Measurements from ENCODE around the gene FSCN2.

The FSCN2 gene

GRCh38 chr17:81566461-81567126 is 38.4 kb downstream of the FSCN2 start:
- TF ChIP-seq ZNF274 (IDR thresholded peaks at IDR 0.05; ENCODE audit: low read depth, low read length): no peak
- no peak overlapping the region for H3K4me3 ChIP-seq (ENCODE audit: low read length)

- TF ChIP-seq ZNF274 (IDR thresholded peaks at IDR 0.05; ENCODE audit: low read depth, low read length): no peak
- H3K4me3 ChIP-seq (ENCODE audit: low read length): no peak overlapping the region
Measured at GRCh38 chr17:81567191-81567590, 39.0 kb downstream of the FSCN2 start.

GRCh38 chr17:81568416-81568815 is 40.2 kb downstream of the FSCN2 start:
- no peak overlapping the region for H3K4me3 ChIP-seq (ENCODE audit: low read length)
- no peak for TF ChIP-seq ZNF274 (IDR thresholded peaks at IDR 0.05; ENCODE audit: low read depth, low read length)

- TF ChIP-seq ZNF274 (IDR thresholded peaks at IDR 0.05; ENCODE audit: low read depth, low read length): no peak
Measured at GRCh38 chr17:81569986-81570514, 41.9 kb downstream of the FSCN2 start.

GRCh38 chr17:81570964-81571363 is 42.8 kb downstream of the FSCN2 start:
- H3K4me3 ChIP-seq (ENCODE audit: low read length): no peak overlapping the region
- TF ChIP-seq ZNF274 (IDR thresholded peaks at IDR 0.05; ENCODE audit: low read depth, low read length): no peak

More at GRCh38 chr17:81569986-81570514, 41.9 kb downstream of the FSCN2 start:
- H3K4me3 ChIP-seq (ENCODE audit: low read length): no peak overlapping the region

GRCh38 chr17:81572563-81573168 is 44.5 kb downstream of the FSCN2 start:
- TF ChIP-seq ZNF274 (IDR thresholded peaks at IDR 0.05; ENCODE audit: low read depth, low read length): no peak
- H3K4me3 ChIP-seq (ENCODE audit: low read length): no peak overlapping the region

- H3K4me3 ChIP-seq (ENCODE audit: low read length): no peak overlapping the region
- no peak for TF ChIP-seq ZNF274 (IDR thresholded peaks at IDR 0.05; ENCODE audit: low read depth, low read length)
Measured at GRCh38 chr17:81573794-81574642, 45.8 kb downstream of the FSCN2 start.

GRCh38 chr17:81574643-81574956 is 46.4 kb downstream of the FSCN2 start:
- H3K4me3 ChIP-seq (ENCODE audit: low read length): no peak overlapping the region
- TF ChIP-seq ZNF274 (IDR thresholded peaks at IDR 0.05; ENCODE audit: low read depth, low read length): no peak

- no peak overlapping the region for H3K4me3 ChIP-seq (ENCODE audit: low read length)
- no peak for TF ChIP-seq ZNF274 (IDR thresholded peaks at IDR 0.05; ENCODE audit: low read depth, low read length)
Measured at GRCh38 chr17:81575836-81576235, 47.7 kb downstream of the FSCN2 start.

GRCh38 chr17:81576621-81577277 is 48.6 kb downstream of the FSCN2 start:
- TF ChIP-seq ZNF274 (IDR thresholded peaks at IDR 0.05; ENCODE audit: low read depth, low read length): no peak
- no peak overlapping the region for H3K4me3 ChIP-seq (ENCODE audit: low read length)

GRCh38 chr17:81577278-81578000 is 49.3 kb downstream of the FSCN2 start:
- no peak for TF ChIP-seq ZNF274 (IDR thresholded peaks at IDR 0.05; ENCODE audit: low read depth, low read length)
- H3K4me3 ChIP-seq (ENCODE audit: low read length): no peak overlapping the region

- no peak for TF ChIP-seq ZNF274 (IDR thresholded peaks at IDR 0.05; ENCODE audit: low read depth, low read length)
- no peak overlapping the region for H3K4me3 ChIP-seq (ENCODE audit: low read length)
Measured at GRCh38 chr17:81578038-81578441, 49.9 kb downstream of the FSCN2 start.

GRCh38 chr17:81578561-81579225 is 50.5 kb downstream of the FSCN2 start:
- TF ChIP-seq ZNF274 (IDR thresholded peaks at IDR 0.05; ENCODE audit: low read depth, low read length): no peak
- H3K4me3 ChIP-seq (ENCODE audit: low read length): no peak overlapping the region

All from GM08714 (cell line).